Neural progenitor cell (in vitro differentiated cells): ENCODE results near the gene SLC39A12. TPM values are rescaled to one million over a fixed set of nuclear protein-coding genes. Genes with fewer than 3 reads are reported as not detected.

Source experiments
- DNase-seq: peaks from one replicate; pipeline ENCODE4 v3.0.0-alpha.2; 2016; ENCODE audit warnings: low spot score
- H2AFZ ChIP-seq: fragments of 200-600 bp; sonication (generic); replicated peaks from 2 replicates; pipeline ENCODE4 v1.6.1; 2016; ENCODE audit warnings: antibody characterized with exemption
- H3F3A ChIP-seq: fragments of 200-600 bp; sonication (generic); 2 replicates; pipeline ENCODE4 v1.6.1; 2016; ENCODE audit warnings: antibody characterized with exemption, low read depth
- H3K27ac ChIP-seq: fragments of 200-600 bp; sonication (generic); 2 replicates; pipeline ENCODE4 v1.5.1; 2016; ENCODE audit warnings: mild to moderate bottlenecking
- H3K27me3 ChIP-seq: fragments of 200-600 bp; sonication (generic); 2 replicates; pipeline ENCODE4 v1.6.1; 2016; ENCODE audit warnings: mild to moderate bottlenecking, moderate library complexity
- H3K36me3 ChIP-seq: fragments of 200-600 bp; sonication (generic); 2 replicates; pipeline ENCODE4 v1.5.1; 2016
- H3K4me1 ChIP-seq: fragments of 200-600 bp; sonication (generic); 2 replicates; pipeline ENCODE4 v1.6.1; 2016; ENCODE audit warnings: mixed run types
- H3K4me2 ChIP-seq: fragments of 200-600 bp; sonication (generic); 2 replicates; pipeline ENCODE4 v1.6.1; 2016
- H3K4me3 ChIP-seq: fragments of 200-600 bp; sonication (generic); 2 replicates; pipeline ENCODE4 v1.5.1; 2016
- H3K79me2 ChIP-seq: fragments of 200-600 bp; sonication (generic); 2 replicates; pipeline ENCODE4 v1.6.1; 2016; ENCODE audit warnings: low read depth
- H3K9ac ChIP-seq: fragments of 200-600 bp; sonication (generic); 2 replicates; pipeline ENCODE4 v1.6.1; 2016
- H3K9me3 ChIP-seq: fragments of 200-600 bp; sonication (generic); 2 replicates; pipeline ENCODE4 v1.5.1; 2016; ENCODE audit warnings: low read depth
- H4K20me1 ChIP-seq: fragments of 200-600 bp; sonication (generic); 2 replicates; pipeline ENCODE4 v1.6.1; 2016; ENCODE audit warnings: low read depth
- H3K27ac Mint-ChIP-seq: 3 replicates; pipeline ENCODE4 v1.8.0; 2021; ENCODE audit warnings: mixed read lengths
- H3K27me3 Mint-ChIP-seq: 2 replicates; pipeline ENCODE4 v1.8.0; 2022; ENCODE audit warnings: low read depth, mild to moderate bottlenecking, inconsistent platforms, moderate library complexity, mixed read lengths; ENCODE audit not compliant: insufficient read depth
- H3K36me3 Mint-ChIP-seq: 3 replicates; pipeline ENCODE4 v1.8.0; 2021; ENCODE audit warnings: mixed read lengths
- H3K4me1 Mint-ChIP-seq: 3 replicates; pipeline ENCODE4 v1.8.0; 2021; ENCODE audit warnings: mixed read lengths
- H3K4me3 Mint-ChIP-seq: 3 replicates; pipeline ENCODE4 v1.8.0; 2021; ENCODE audit warnings: mild to moderate bottlenecking, moderate library complexity, mixed read lengths
- H3K9me3 Mint-ChIP-seq: 3 replicates; pipeline ENCODE4 v1.8.0; 2020; ENCODE audit warnings: mixed read lengths
- CTCF ChIP-seq: fragments of 200-600 bp; sonication (generic); IDR thresholded peaks from 2 replicates; pipeline ENCODE4 v1.5.1; 2017; ENCODE audit warnings: antibody characterized with exemption, mild to moderate bottlenecking
- EZH2 ChIP-seq: fragments of 200-600 bp; sonication (generic); IDR thresholded peaks from 2 replicates; pipeline ENCODE4 v1.6.1; 2017; ENCODE audit warnings: antibody characterized with exemption, mild to moderate bottlenecking, moderate library complexity
- EZH2phosphoT487 ChIP-seq: fragments of 200-600 bp; sonication (generic); IDR thresholded peaks from 2 replicates; pipeline ENCODE4 v1.6.1; 2017; ENCODE audit warnings: antibody characterized with exemption
- total RNA-seq: library from RNA; depleted of rRNA; stranded (reverse); fragments of >200 nt; gene quantifications from 2 replicates; pipeline ENCODE4 v1.2.3, GENCODE V29; 2015; ENCODE audit warnings: low replicate concordance

Gene SLC39A12
- total RNA-seq, 1 donor from 2014 or later = 0.22 TPM

DNA sequence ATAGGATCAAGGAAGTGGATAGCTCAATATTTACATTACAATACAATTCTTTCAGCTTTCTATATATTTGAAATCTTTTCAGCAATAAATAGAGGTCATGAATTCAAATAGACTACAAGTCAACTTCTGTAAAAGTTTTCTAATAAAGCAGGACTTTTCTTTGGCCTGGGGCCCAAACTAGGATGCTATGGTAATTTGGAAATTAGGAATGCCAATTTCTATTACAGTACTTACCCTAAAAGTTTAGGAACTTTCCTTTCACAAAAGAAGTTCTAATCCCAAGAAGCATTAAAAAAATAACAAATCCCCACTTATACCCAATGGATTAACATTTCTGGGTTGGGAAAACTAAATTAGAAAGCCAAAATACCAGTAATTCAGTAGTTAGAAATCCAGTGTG lies 40.5 kb downstream of the SLC39A12 start:
- Histone ChIP-seq H3K4me2 (no peak overlapping the region), H3K9ac (no peak overlapping the region), H3K27ac (no peak overlapping the region), H3K36me3 (no peaks in the 10 kb centered on the region), H3K9me3 (no peaks in the 10 kb centered on the region), H3K79me2 (no peaks in the 10 kb centered on the region), H3F3A (no peaks in the 10 kb centered on the region), H3K4me3 (no peak overlapping the region), H3K4me1 (no peaks in the 10 kb centered on the region), H3K27me3 (no peaks in the 10 kb centered on the region), H4K20me1 (no peaks in the 10 kb centered on the region), H2AFZ (no peak overlapping the region)
- Mint-ChIP-seq H3K36me3 (no peaks in the 10 kb centered on the region), H3K9me3 (no peaks in the 10 kb centered on the region), H3K27me3 (no peaks in the 10 kb centered on the region), H3K4me1 (no peaks in the 10 kb centered on the region), H3K4me3 (no peak overlapping the region), H3K27ac (no peak overlapping the region)
- DNase-seq = no peak
- TF ChIP-seq EZH2phosphoT487 (no peak), CTCF (no peak), EZH2 (no peak)

DNA sequence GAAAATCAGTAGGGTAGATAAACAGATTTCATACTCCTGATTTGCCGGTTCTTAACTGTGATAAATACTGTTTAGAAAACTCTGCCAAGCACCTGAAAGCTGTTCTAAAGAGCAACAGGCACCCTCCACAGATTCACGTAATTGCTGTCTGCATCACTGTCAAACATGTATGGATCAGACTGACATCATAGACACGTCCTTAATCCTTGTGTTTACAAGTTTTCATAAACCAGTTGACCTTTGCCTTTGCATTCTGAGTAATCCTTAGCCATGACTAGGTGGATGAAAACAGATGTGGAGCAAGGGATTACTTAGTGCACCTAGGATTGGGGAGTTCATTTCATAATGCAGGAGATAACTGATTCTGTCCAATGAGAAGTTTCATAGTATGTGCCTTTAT lies 41.6 kb downstream of the SLC39A12 start:
- H3K4me2 ChIP-seq = no peak overlapping the region
- Mint-ChIP-seq H3K9me3 (no peaks in the 10 kb centered on the region), H3K4me1 (no peaks in the 10 kb centered on the region), H3K27me3 (no peaks in the 10 kb centered on the region), H3K27ac (no peak overlapping the region), H3K4me3 (no peak overlapping the region), H3K36me3 (no peaks in the 10 kb centered on the region)
- H3K4me3 ChIP-seq = no peak overlapping the region
- no peak for DNase-seq
- H3K9me3 ChIP-seq = no peaks in the 10 kb centered on the region
- no peaks in the 10 kb centered on the region for H3K36me3 ChIP-seq
- H3K4me1 ChIP-seq = no peaks in the 10 kb centered on the region
- H3K27ac ChIP-seq = no peak overlapping the region
- no peaks in the 10 kb centered on the region for H3K27me3 ChIP-seq
- H4K20me1 ChIP-seq = no peaks in the 10 kb centered on the region
- H2AFZ ChIP-seq = no peak overlapping the region
- no peaks in the 10 kb centered on the region for H3F3A ChIP-seq
- no peak for TF ChIP-seq EZH2
- TF ChIP-seq CTCF = no peak
- H3K79me2 ChIP-seq = no peaks in the 10 kb centered on the region
- no peak overlapping the region for H3K9ac ChIP-seq

GRCh38 chr10:18000601-18001000 lies 48.9 kb downstream of the SLC39A12 start:
- no peaks in the 10 kb centered on the region for H4K20me1 ChIP-seq
- H3K9me3 ChIP-seq = no peaks in the 10 kb centered on the region
- Mint-ChIP-seq H3K9me3 (no peaks in the 10 kb centered on the region), H3K36me3 (no peaks in the 10 kb centered on the region), H3K4me1 (peaks cover 12% of the 10 kb centered on the region), H3K4me3 (no peak overlapping the region), H3K27me3 (peaks cover 2% of the 10 kb centered on the region), H3K27ac (no peak overlapping the region)
- H2AFZ ChIP-seq = no peak overlapping the region
- H3K27ac ChIP-seq = no peak overlapping the region
- H3F3A ChIP-seq = no peaks in the 10 kb centered on the region
- H3K27me3 ChIP-seq = no peaks in the 10 kb centered on the region
- DNase-seq = no peak
- H3K79me2 ChIP-seq = no peaks in the 10 kb centered on the region
- peaks cover 4% of the 10 kb centered on the region for H3K4me1 ChIP-seq
- no peak overlapping the region for H3K4me3 ChIP-seq
- no peak overlapping the region for H3K4me2 ChIP-seq
- TF ChIP-seq EZH2 (no peak), CTCF (no peak), EZH2phosphoT487 (no peak)
- no peaks in the 10 kb centered on the region for H3K36me3 ChIP-seq
- H3K9ac ChIP-seq = no peak overlapping the region

- Histone ChIP-seq H4K20me1 (no peaks in the 10 kb centered on the region), H3F3A (no peaks in the 10 kb centered on the region), H3K9me3 (no peaks in the 10 kb centered on the region), H3K4me1 (peaks cover 12% of the 10 kb centered on the region), H3K4me3 (no peak overlapping the region), H3K9ac (no peak overlapping the region), H3K27ac (no peak overlapping the region), H3K27me3 (no peaks in the 10 kb centered on the region), H3K4me2 (no peak overlapping the region), H3K36me3 (no peaks in the 10 kb centered on the region), H2AFZ (peak overlapping the region; percentile 0), H3K79me2 (no peaks in the 10 kb centered on the region)
- no peak for TF ChIP-seq CTCF
- no peak for TF ChIP-seq EZH2phosphoT487
- no peak for TF ChIP-seq EZH2
- H3K36me3 Mint-ChIP-seq = no peaks in the 10 kb centered on the region
- H3K27ac Mint-ChIP-seq = no peak overlapping the region
- peaks cover 2% of the 10 kb centered on the region for H3K27me3 Mint-ChIP-seq
- no peak overlapping the region for H3K4me3 Mint-ChIP-seq
- no peak for DNase-seq
- no peaks in the 10 kb centered on the region for H3K9me3 Mint-ChIP-seq
- peaks cover 30% of the 10 kb centered on the region for H3K4me1 Mint-ChIP-seq
Observed at GRCh38 chr10:18005445-18005780, 53.7 kb downstream of the SLC39A12 start.
